Colonic mucosa (tissue), 4 donors: ENCODE measurements around the gene ZNF407. TPM values are rescaled to one million over a fixed set of nuclear protein-coding genes. Genes with fewer than 3 reads are reported as not detected.
A peak's percentile ranks its signal among the peaks of the same experiment; 100 is the strongest.

Source experiments
- DNase-seq: peaks from one replicate; pipeline ENCODE4 v3.0.0-alpha.2; 2020
- H3K27ac ChIP-seq: fragments of 200-600 bp; one replicate; pipeline ENCODE4 v1.8.0; 2021
- H3K27me3 ChIP-seq: fragments of 200-600 bp; one replicate; pipeline ENCODE4 v1.8.0; 2021
- H3K36me3 ChIP-seq: fragments of 200-600 bp; one replicate; pipeline ENCODE4 v1.8.0; 2021
- H3K4me1 ChIP-seq: fragments of 200-600 bp; one replicate; pipeline ENCODE4 v1.8.0; 2021; ENCODE audit warnings: mild to moderate bottlenecking
- H3K4me3 ChIP-seq: fragments of 200-600 bp; one replicate; pipeline ENCODE4 v1.8.0; 2021
- H3K9ac ChIP-seq, 2 donors: one replicate each; pipeline ENCODE4 v1.7.0; 2013; ENCODE audit warnings: control low read depth in 2 of 2, low read depth in 2 of 2, low read length in 2 of 2
- H3K9me3 ChIP-seq: fragments of 200-600 bp; one replicate; pipeline ENCODE4 v1.8.0; 2021
- CTCF ChIP-seq: fragments of 200-600 bp; IDR thresholded peaks from one replicate; pipeline ENCODE4 v1.8.0; 2022; ENCODE audit warnings: antibody characterized with exemption, mild to moderate bottlenecking
- intact Hi-C: fragments of 100-400 bp; cut with DNase I; formaldehyde crosslinking; loops from one replicate; pipeline ENCODE4 v1.14.1; 2022
- total RNA-seq, 2 donors: library from RNA; stranded (reverse); fragmentation: NEBNext Ultra II Directional in 1 of 2; extraction: Animal tissue kit (Norgen Biotek cat#: 25700) in 1 of 2; gene quantifications; one replicate each; pipeline ENCODE4 v1.2.1, GENCODE V29; 2021
- donor health status: healthy.
- donor health status: DM: no; HTN: no; CAD: no.
- donor health status: DM: no; HTN: no; CAD: no.

Gene ZNF407
- total RNA-seq, 2 donors from 2014 or later: 8.1 to 13.1 TPM

GRCh38 chr18:75071484-75071785, 473.8 kb downstream of the ZNF407 start:
- Histone ChIP-seq H3K4me1 (no peaks in the 10 kb centered on the region), H3K4me3 (no peak overlapping the region), H3K9me3 (no peaks in the 10 kb centered on the region), H3K36me3 (no peaks in the 10 kb centered on the region), H3K27ac (peak overlapping the region; percentile 37), H3K9ac (no peak overlapping the region), H3K27me3 (no peaks in the 10 kb centered on the region)
- DNase-seq: no peak
- no peak for TF ChIP-seq CTCF
- intact Hi-C loops: no loop called here

- H3K4me1 ChIP-seq: no peaks in the 10 kb centered on the region
- H3K36me3 ChIP-seq: no peaks in the 10 kb centered on the region
- H3K27ac ChIP-seq: no peak overlapping the region
- no peak for DNase-seq
- no peaks in the 10 kb centered on the region for H3K27me3 ChIP-seq
- no peaks in the 10 kb centered on the region for H3K9me3 ChIP-seq
- intact Hi-C loops: no loop called here
- no peak overlapping the region for H3K4me3 ChIP-seq
- no peak for TF ChIP-seq CTCF
- H3K9ac ChIP-seq: no peak overlapping the region
Measured at GRCh38 chr18:75071866-75072671, 474.4 kb downstream of the ZNF407 start.

GRCh38 chr18:75072672-75073371, 475.2 kb downstream of the ZNF407 start:
- intact Hi-C loops: no loop called here

GRCh38 chr18:75073654-75074053, 476.0 kb downstream of the ZNF407 start:
- no peaks in the 10 kb centered on the region for H3K4me1 ChIP-seq
- TF ChIP-seq CTCF: no peak
- H3K27me3 ChIP-seq: no peaks in the 10 kb centered on the region
- no peak overlapping the region for H3K9ac ChIP-seq
- no peak for DNase-seq
- no peak overlapping the region for H3K27ac ChIP-seq
- no peaks in the 10 kb centered on the region for H3K36me3 ChIP-seq
- H3K9me3 ChIP-seq: no peaks in the 10 kb centered on the region
- no peak overlapping the region for H3K4me3 ChIP-seq
- intact Hi-C loops: no loop called here

More at GRCh38 chr18:75072672-75073371, 475.2 kb downstream of the ZNF407 start:
- Histone ChIP-seq H3K9ac (no peak overlapping the region), H3K36me3 (no peaks in the 10 kb centered on the region), H3K4me3 (no peak overlapping the region), H3K27me3 (no peaks in the 10 kb centered on the region), H3K9me3 (no peaks in the 10 kb centered on the region), H3K27ac (no peak overlapping the region), H3K4me1 (no peaks in the 10 kb centered on the region)
- DNase-seq: no peak
- TF ChIP-seq CTCF: no peak

- no peak overlapping the region for H3K4me3 ChIP-seq
- no peaks in the 10 kb centered on the region for H3K27me3 ChIP-seq
- DNase-seq: no peak
- no peaks in the 10 kb centered on the region for H3K4me1 ChIP-seq
- no peak overlapping the region for H3K9ac ChIP-seq
- no peaks in the 10 kb centered on the region for H3K9me3 ChIP-seq
- no peak for TF ChIP-seq CTCF
- H3K36me3 ChIP-seq: no peaks in the 10 kb centered on the region
- no peak overlapping the region for H3K27ac ChIP-seq
- intact Hi-C loops: no loop called here
Measured at GRCh38 chr18:75074196-75075015, 476.7 kb downstream of the ZNF407 start.
